Muscle of arm (tissue), 14 donors: Measurements from ENCODE around the gene CPZ. TPM values are rescaled to one million over a fixed set of nuclear protein-coding genes. Genes with fewer than 3 reads are reported as not detected.

Source experiments
- DNase-seq: peaks from one replicate; pipeline ENCODE4 v3.0.0-alpha.2; 2013
- long read RNA-seq, 11 donors: transcript quantifications; one replicate each; lab custom pipeline, GENCODE V29; 2026
- polyA plus RNA-seq, 12 donors: library from polyadenylated mRNA; unstranded; fragments of 120-200 nt; gene quantifications; one replicate each; pipeline ENCODE4 v1.2.1, GENCODE V29; 2013; ENCODE audit not compliant: insufficient read length in 12 of 12

Gene CPZ
- 10 to 100 TPM in 3 of 12 donors, 1 to 10 TPM in 8, not detected in 1; 2.4 to 19.4 (median 7.5) TPM for polyA plus RNA-seq
- long read RNA-seq, donor 1, partial matches to known transcripts: 0 of 1 reads
- long read RNA-seq, donor 1, other reads (novel, unspliced or antisense): 0 of 1 reads
- long read RNA-seq, donor 2, partial matches to known transcripts: 0 of 1 reads
- long read RNA-seq, donor 2, other reads (novel, unspliced or antisense): 0 of 1 reads
- long read RNA-seq, donor 3, partial matches to known transcripts: 0 of 2 reads
- long read RNA-seq, donor 3, other reads (novel, unspliced or antisense): 0 of 2 reads
- long read RNA-seq, donor 4: 0 reads
- long read RNA-seq, donor 5: 0 reads
- long read RNA-seq, donor 6, partial matches to known transcripts: 0 of 2 reads
- long read RNA-seq, donor 6, other reads (novel, unspliced or antisense): 0 of 2 reads
- long read RNA-seq, donor 7, partial matches to known transcripts: 0 of 1 reads
- long read RNA-seq, donor 7, other reads (novel, unspliced or antisense): 0 of 1 reads
- long read RNA-seq, donor 8, partial matches to known transcripts: 0 of 3 reads
- long read RNA-seq, donor 8, other reads (novel, unspliced or antisense): 0 of 3 reads
- long read RNA-seq, donor 9, partial matches to known transcripts: 0 of 4 reads
- long read RNA-seq, donor 9, other reads (novel, unspliced or antisense): 0 of 4 reads
- long read RNA-seq, donor 10, partial matches to known transcripts: 0 of 1 reads
- long read RNA-seq, donor 10, other reads (novel, unspliced or antisense): 0 of 1 reads
- long read RNA-seq, donor 11, partial matches to known transcripts: 0 of 2 reads
- long read RNA-seq, donor 11, other reads (novel, unspliced or antisense): 0 of 2 reads

GRCh38 chr4:8592366-8593263, at the start of gene CPZ:
CPZ (plus strand) TSS chr4:8592765; CDS start chr4:8592834, 69 bp downstream.
- DNase-seq: peak; percentile 37

- no peak for DNase-seq
Observed at GRCh38 chr4:8542776-8543525, 49.6 kb upstream of the CPZ start.

GRCh38 chr4:8543623-8544022, 48.9 kb upstream of the CPZ start:
- no peak for DNase-seq

GRCh38 chr4:8544282-8544681, 48.3 kb upstream of the CPZ start:
- DNase-seq: no peak

- no peak for DNase-seq
Observed at GRCh38 chr4:8544741-8545438, 47.7 kb upstream of the CPZ start.

GRCh38 chr4:8545439-8545765, 47.2 kb upstream of the CPZ start:
- DNase-seq: no peak

- DNase-seq: no peak
Observed at GRCh38 chr4:8546766-8547107, 45.8 kb upstream of the CPZ start.

- no peak for DNase-seq
Observed at GRCh38 chr4:8547108-8547911, 45.3 kb upstream of the CPZ start.

GRCh38 chr4:8547912-8548730, 44.4 kb upstream of the CPZ start:
- no peak for DNase-seq

- DNase-seq: no peak
Observed at GRCh38 chr4:8548731-8549351, 43.7 kb upstream of the CPZ start.

GRCh38 chr4:8549352-8549931, 43.1 kb upstream of the CPZ start:
- DNase-seq: no peak

GRCh38 chr4:8550691-8551090, 41.9 kb upstream of the CPZ start:
- no peak for DNase-seq

GRCh38 chr4:8552024-8552423, 40.5 kb upstream of the CPZ start:
- no peak for DNase-seq

- no peak for DNase-seq
Observed at GRCh38 chr4:8552581-8553205, 39.9 kb upstream of the CPZ start.

GRCh38 chr4:8553216-8553615, 39.3 kb upstream of the CPZ start:
- no peak for DNase-seq

GRCh38 chr4:8553991-8554405, 38.6 kb upstream of the CPZ start:
- DNase-seq: no peak

GRCh38 chr4:8554555-8555100, 37.9 kb upstream of the CPZ start:
- no peak for DNase-seq
